Hepatocyte (in vitro differentiated cells): Measurements from ENCODE around the gene RNF32. TPM values are rescaled to one million over a fixed set of nuclear protein-coding genes. Genes with fewer than 3 reads are reported as not detected.

Experiments used
- DNase-seq: peaks from one replicate; pipeline ENCODE4 v3.0.0-alpha.2; 2016; ENCODE audit warnings: low spot score
- H2AFZ ChIP-seq: fragments of 200-600 bp; sonication (generic); 2 replicates; pipeline ENCODE4 v1.6.0; 2016; ENCODE audit warnings: antibody characterized with exemption, mild to moderate bottlenecking
- H3K27ac ChIP-seq: fragments of 200-600 bp; sonication (generic); 2 replicates; pipeline ENCODE4 v1.5.1; 2016; ENCODE audit warnings: mild to moderate bottlenecking
- H3K27me3 ChIP-seq: fragments of 200-600 bp; sonication (generic); 2 replicates; pipeline ENCODE4 v1.6.1; 2016
- H3K36me3 ChIP-seq: fragments of 200-600 bp; sonication (generic); replicated peaks from 2 replicates; pipeline ENCODE4 v1.5.1; 2016; ENCODE audit warnings: low read depth; ENCODE audit not compliant: insufficient read depth
- H3K4me1 ChIP-seq: fragments of 200-600 bp; sonication (generic); 2 replicates; pipeline ENCODE4 v1.5.1; 2016; ENCODE audit warnings: mild to moderate bottlenecking, moderate library complexity; ENCODE audit not compliant: insufficient read depth
- H3K4me2 ChIP-seq: fragments of 200-600 bp; sonication (generic); 2 replicates; pipeline ENCODE4 v1.6.0; 2016
- H3K4me3 ChIP-seq: fragments of 200-600 bp; sonication (generic); 2 replicates; pipeline ENCODE4 v1.5.1; 2016; ENCODE audit warnings: mild to moderate bottlenecking
- H3K79me2 ChIP-seq: fragments of 200-600 bp; sonication (generic); 2 replicates; pipeline ENCODE4 v1.6.0; 2017; ENCODE audit warnings: mild to moderate bottlenecking
- H3K9me2 ChIP-seq: fragments of 200-600 bp; sonication (generic); replicated peaks from 2 replicates; pipeline ENCODE4 v1.6.0; 2017; ENCODE audit warnings: mild to moderate bottlenecking; ENCODE audit not compliant: insufficient read depth
- H3K9me3 ChIP-seq: fragments of 200-600 bp; sonication (generic); 2 replicates; pipeline ENCODE4 v1.5.1; 2016; ENCODE audit warnings: low read depth, mild to moderate bottlenecking
- H4K20me1 ChIP-seq: fragments of 200-600 bp; sonication (generic); 2 replicates; pipeline ENCODE4 v1.6.0; 2016; ENCODE audit warnings: mild to moderate bottlenecking; ENCODE audit not compliant: insufficient read depth, poor library complexity, severe bottlenecking
- CTCF ChIP-seq: fragments of 200-600 bp; sonication (generic); IDR thresholded peaks from 2 replicates; pipeline ENCODE4 v1.5.1; 2016; ENCODE audit warnings: antibody characterized with exemption, mild to moderate bottlenecking; ENCODE audit not compliant: poor library complexity
- EZH2 ChIP-seq: fragments of 200-600 bp; sonication (generic); IDR thresholded peaks from 2 replicates; pipeline ENCODE4 v1.6.1; 2016; ENCODE audit warnings: antibody characterized with exemption, mild to moderate bottlenecking, borderline replicate concordance
- EZH2phosphoT487 ChIP-seq: fragments of 200-600 bp; sonication (generic); IDR thresholded peaks from one replicate; pipeline ENCODE4 v1.6.1; 2018; ENCODE audit warnings: antibody characterized with exemption, mild to moderate bottlenecking, low read depth, moderate library complexity; ENCODE audit not compliant: unreplicated experiment, severe bottlenecking
- WGBS: methylation state at CpG from one replicate; pipeline ENCODE4 v1.1.6; 2016; ENCODE audit warnings: low lambda C conversion rate; ENCODE audit errors: missing lambda C conversion rate; 5-methylcytosine and 5-hydroxymethylcytosine counted together
- polyA plus RNA-seq: library from polyadenylated mRNA; unstranded; fragments of >200 nt; fragmentation: Nextera tagmentation; extraction: Ambion mirVana; gene quantifications from 2 replicates; pipeline ENCODE4 v1.2.1, GENCODE V29; 2016
- total RNA-seq: library from RNA; depleted of rRNA; stranded (reverse); fragments of >200 nt; gene quantifications from 2 replicates; pipeline ENCODE4 v1.2.3, GENCODE V29; 2014

The RNF32 gene
- total and polyA plus RNA-seq, 2 experiments from 2014 or later, result 1.4 to 2.9 TPM

GRCh38 chr7:156684661-156685060, 44.1 kb downstream of the RNF32 start:
- Histone ChIP-seq H3K4me2 (no peak overlapping the region), H4K20me1 (no peaks in the 10 kb centered on the region), H3K27me3 (no peaks in the 10 kb centered on the region), H3K79me2 (no peaks in the 10 kb centered on the region), H3K27ac (no peak overlapping the region), H2AFZ (no peak overlapping the region), H3K9me2 (no peaks in the 10 kb centered on the region), H3K36me3 (no peaks in the 10 kb centered on the region), H3K9me3 (no peaks in the 10 kb centered on the region), H3K4me3 (no peak overlapping the region), H3K4me1 (no peaks in the 10 kb centered on the region)
- 90% methylated on average over 4 of the region's 4 CpGs for WGBS
- no peak for TF ChIP-seq CTCF
- TF ChIP-seq EZH2, result no peak
- no peak for TF ChIP-seq EZH2phosphoT487
- no peak for DNase-seq

- no peak for TF ChIP-seq EZH2
- no peak for TF ChIP-seq EZH2phosphoT487
- TF ChIP-seq CTCF, result no peak
- Histone ChIP-seq H3K9me3 (no peaks in the 10 kb centered on the region), H3K4me3 (no peak overlapping the region), H3K4me2 (no peak overlapping the region), H3K27ac (no peak overlapping the region), H3K27me3 (no peaks in the 10 kb centered on the region), H3K79me2 (no peaks in the 10 kb centered on the region), H3K4me1 (no peaks in the 10 kb centered on the region), H2AFZ (no peak overlapping the region), H3K9me2 (no peaks in the 10 kb centered on the region), H3K36me3 (no peaks in the 10 kb centered on the region), H4K20me1 (no peaks in the 10 kb centered on the region)
- DNase-seq, result no peak
- 97% methylated on average over 5 of the region's 5 CpGs for WGBS
Measured at GRCh38 chr7:156691764-156692163, 51.2 kb downstream of the RNF32 start.

- 93% methylated on average over 1 of the region's 1 CpG for WGBS
Measured at GRCh38 chr7:156692849-156693248, 52.3 kb downstream of the RNF32 start.

More at GRCh38 chr7:156692849-156693248, 52.3 kb downstream of the RNF32 start:
- Histone ChIP-seq H3K4me2 (no peak overlapping the region), H3K9me2 (no peaks in the 10 kb centered on the region), H3K27me3 (no peaks in the 10 kb centered on the region), H3K4me1 (no peaks in the 10 kb centered on the region), H3K9me3 (no peaks in the 10 kb centered on the region), H2AFZ (no peak overlapping the region), H4K20me1 (no peaks in the 10 kb centered on the region), H3K4me3 (no peak overlapping the region), H3K36me3 (no peaks in the 10 kb centered on the region), H3K79me2 (no peaks in the 10 kb centered on the region), H3K27ac (no peak overlapping the region)
- TF ChIP-seq CTCF (no peak), EZH2 (no peak), EZH2phosphoT487 (no peak)
- DNase-seq, result no peak
